ENCODE results near the gene TBCK.

The TBCK gene

DNA sequence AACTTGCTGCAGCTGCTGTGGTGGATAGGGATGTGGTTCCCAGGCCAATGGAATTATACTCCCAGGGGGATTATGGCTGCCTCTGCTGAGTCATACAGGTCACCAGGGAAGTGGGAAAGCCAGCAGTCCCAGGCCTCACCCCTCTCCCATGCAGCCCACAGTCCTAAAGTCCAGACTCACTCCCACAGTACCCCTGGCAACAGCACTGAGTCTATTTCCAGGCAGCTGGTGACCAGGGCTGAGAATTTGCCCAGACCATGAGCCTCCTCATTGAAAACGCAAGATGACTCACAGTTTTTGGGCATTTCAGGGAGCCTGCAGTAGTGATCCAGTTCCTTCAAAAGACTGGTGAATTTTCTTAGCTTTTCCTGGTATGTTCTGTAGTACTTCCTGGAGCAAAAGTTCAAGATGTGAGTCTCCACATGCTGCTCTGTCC, 283.1 kb downstream of the TBCK start:
- H3K27me3 ChIP-seq (ENCODE audit: insufficient read depth, low read length): no peaks in the 10 kb centered on the region
- no peaks in the 10 kb centered on the region for H3F3A ChIP-seq (ENCODE audit: insufficient read depth, low read length)
- H3K9ac ChIP-seq (ENCODE audit: low read length): no peak overlapping the region
- H3K4me2 ChIP-seq (ENCODE audit: low read length): no peak overlapping the region
- no peaks in the 10 kb centered on the region for H4K20me1 ChIP-seq (ENCODE audit: insufficient read depth, low read length)
- no peak overlapping the region for H3K4me3 ChIP-seq (ENCODE audit: low read depth, low read length, poor library complexity, severe bottlenecking)
- TF ChIP-seq CTCF (IDR thresholded peaks at IDR 0.05; ENCODE audit: low read length): no peak
- no peak for TF ChIP-seq EZH2 (IDR thresholded peaks at IDR 0.05; ENCODE audit: borderline replicate concordance, low read length)
- no peaks in the 10 kb centered on the region for H3K9me2 ChIP-seq (ENCODE audit: low read depth, low read length)
- no peaks in the 10 kb centered on the region for H3K9me3 ChIP-seq (ENCODE audit: low read length)
- H3K36me3 ChIP-seq (ENCODE audit: insufficient read depth, low read length): no peaks in the 10 kb centered on the region
- no peak overlapping the region for H3K27ac ChIP-seq (ENCODE audit: low read depth, low read length, poor library complexity, severe bottlenecking)
- H3K4me1 ChIP-seq (ENCODE audit: insufficient read depth, low read length, severe bottlenecking): no peaks in the 10 kb centered on the region
- no peak overlapping the region for H2AFZ ChIP-seq (ENCODE audit: low read length)
- H3K79me2 ChIP-seq (ENCODE audit: insufficient read depth, low read length): no peaks in the 10 kb centered on the region

DNA sequence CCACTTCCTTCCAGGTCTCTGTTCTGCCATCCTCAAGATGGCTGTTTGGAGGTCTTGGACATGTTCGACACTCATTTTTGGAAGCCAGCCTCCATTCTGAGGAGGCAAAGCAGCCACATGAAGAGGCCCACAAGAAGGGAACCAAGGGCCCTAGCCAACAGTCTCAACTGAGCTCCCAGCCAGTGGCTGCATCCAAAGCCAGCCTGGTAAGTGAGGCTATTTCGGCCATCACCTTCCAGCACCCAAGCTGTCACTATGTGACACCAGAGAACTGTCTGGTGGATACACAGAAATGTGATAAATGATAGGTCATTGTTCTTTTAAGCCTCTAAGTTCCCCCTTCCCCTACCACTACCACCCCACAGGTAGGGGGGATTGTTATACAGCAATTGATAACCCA, 293.6 kb downstream of the TBCK start:
- Histone ChIP-seq H3K9ac (ENCODE audit: low read length) (no peak overlapping the region), H4K20me1 (ENCODE audit: insufficient read depth, low read length) (no peaks in the 10 kb centered on the region), H3K9me3 (ENCODE audit: low read length) (no peaks in the 10 kb centered on the region), H3K79me2 (ENCODE audit: insufficient read depth, low read length) (no peaks in the 10 kb centered on the region), H3K27ac (ENCODE audit: low read depth, low read length, poor library complexity, severe bottlenecking) (no peak overlapping the region), H2AFZ (ENCODE audit: low read length) (no peak overlapping the region), H3K4me3 (ENCODE audit: low read depth, low read length, poor library complexity, severe bottlenecking) (no peak overlapping the region), H3K27me3 (ENCODE audit: insufficient read depth, low read length) (no peaks in the 10 kb centered on the region), H3K9me2 (ENCODE audit: low read depth, low read length) (no peaks in the 10 kb centered on the region), H3F3A (ENCODE audit: insufficient read depth, low read length) (no peaks in the 10 kb centered on the region), H3K36me3 (ENCODE audit: insufficient read depth, low read length) (no peaks in the 10 kb centered on the region), H3K4me1 (ENCODE audit: insufficient read depth, low read length, severe bottlenecking) (no peaks in the 10 kb centered on the region), H3K4me2 (ENCODE audit: low read length) (no peak overlapping the region)
- TF ChIP-seq EZH2 (IDR thresholded peaks at IDR 0.05; ENCODE audit: borderline replicate concordance, low read length): no peak
- no peak for TF ChIP-seq CTCF (IDR thresholded peaks at IDR 0.05; ENCODE audit: low read length)

- no peaks in the 10 kb centered on the region for H3K4me1 ChIP-seq (ENCODE audit: insufficient read depth, low read length, severe bottlenecking)
- no peaks in the 10 kb centered on the region for H3F3A ChIP-seq (ENCODE audit: insufficient read depth, low read length)
- no peaks in the 10 kb centered on the region for H3K9me3 ChIP-seq (ENCODE audit: low read length)
- no peak overlapping the region for H3K4me3 ChIP-seq (ENCODE audit: low read depth, low read length, poor library complexity, severe bottlenecking)
- H3K4me2 ChIP-seq (ENCODE audit: low read length): no peak overlapping the region
- no peak overlapping the region for H3K9ac ChIP-seq (ENCODE audit: low read length)
- no peaks in the 10 kb centered on the region for H3K36me3 ChIP-seq (ENCODE audit: insufficient read depth, low read length)
- H3K79me2 ChIP-seq (ENCODE audit: insufficient read depth, low read length): no peaks in the 10 kb centered on the region
- H3K27me3 ChIP-seq (ENCODE audit: insufficient read depth, low read length): no peaks in the 10 kb centered on the region
- H3K27ac ChIP-seq (ENCODE audit: low read depth, low read length, poor library complexity, severe bottlenecking): no peak overlapping the region
- H2AFZ ChIP-seq (ENCODE audit: low read length): no peak overlapping the region
- TF ChIP-seq CTCF (IDR thresholded peaks at IDR 0.05; ENCODE audit: low read length): no peak
- no peaks in the 10 kb centered on the region for H3K9me2 ChIP-seq (ENCODE audit: low read depth, low read length)
- H4K20me1 ChIP-seq (ENCODE audit: insufficient read depth, low read length): no peaks in the 10 kb centered on the region
These were observed 294.1 kb downstream of the TBCK start for GRCh38 chr4:106021737-106022410.
